IMR-90 (cell line): Measurements from ENCODE around the gene AZI2. TPM values are rescaled to one million over a fixed set of nuclear protein-coding genes. Genes with fewer than 3 reads are reported as not detected.

Experiments used
- ATAC-seq: fragments of 200-7000 bp; cut with Tn5 transposase; 2 replicates; pipeline ENCODE4 v1.9.1; 2020; ENCODE audit warnings: low read depth, mild to moderate bottlenecking, moderate library complexity
- BruUV-seq: library from RNA; stranded (reverse); fragments of 400-500 nt; replicated peaks from 2 replicates; lab custom pipeline; 2021; lab: Mats Ljungman, UMichigan
- CTCF ChIA-PET: fragments of 300-600 bp; formaldehyde crosslinking; extraction: SDS; loops from one replicate; lab custom pipeline; 2021; ENCODE audit warnings: antibody characterized with exemption; lab: Yijun Ruan, JAX
- POLR2A ChIA-PET: fragments of 300-600 bp; sonication (Branson Sonifier 250); formaldehyde crosslinking; loops from one replicate; lab custom pipeline; 2022; ENCODE audit warnings: antibody characterized with exemption; ENCODE audit not compliant: unreplicated experiment; lab: Charles Lee
- DNase-seq: peaks from one replicate; pipeline ENCODE4 v3.0.0; 2013
- H2AFZ ChIP-seq: replicated peaks from 2 replicates; pipeline ENCODE3; 2013; ENCODE audit warnings: low read length, mild to moderate bottlenecking; ENCODE audit not compliant: poor library complexity
- H2AK5ac ChIP-seq: 2 replicates; pipeline ENCODE4 v1.6.1; 2013; ENCODE audit warnings: low read depth, low read length, inconsistent platforms
- H2AK9ac ChIP-seq: replicated peaks from 2 replicates; pipeline ENCODE3; 2013; ENCODE audit warnings: mild to moderate bottlenecking, low read depth, low read length, moderate library complexity; ENCODE audit not compliant: poor library complexity
- H2BK120ac ChIP-seq: 2 replicates; pipeline ENCODE4 v1.6.1; 2013; ENCODE audit warnings: low read depth, low read length, inconsistent platforms
- H2BK15ac ChIP-seq: 3 replicates; pipeline ENCODE4 v1.6.1; 2013; ENCODE audit warnings: low read depth, low read length, inconsistent platforms
- H2BK20ac ChIP-seq: 2 replicates; pipeline ENCODE4 v1.6.1; 2013; ENCODE audit warnings: low read depth, mild to moderate bottlenecking, inconsistent platforms, low read length, moderate library complexity
- H2BK5ac ChIP-seq: 2 replicates; pipeline ENCODE4 v1.6.1; 2013; ENCODE audit warnings: mild to moderate bottlenecking, low read depth, low read length, inconsistent platforms; ENCODE audit not compliant: poor library complexity, severe bottlenecking
- H3K14ac ChIP-seq: replicated peaks from 2 replicates; pipeline ENCODE4 v1.6.1; 2013; ENCODE audit warnings: low read depth, low read length, inconsistent platforms
- H3K18ac ChIP-seq: 2 replicates; pipeline ENCODE4 v1.6.1; 2013; ENCODE audit warnings: low read depth, low read length, control low read depth
- H3K23ac ChIP-seq: 2 replicates; pipeline ENCODE4 v1.6.1; 2013; ENCODE audit warnings: low read depth, low read length, inconsistent platforms
- H3K27ac ChIP-seq: 2 replicates; pipeline ENCODE4 v1.5.1; 2013; ENCODE audit warnings: mild to moderate bottlenecking, control low read depth, low read length; ENCODE audit not compliant: insufficient read depth
- H3K27me3 ChIP-seq: 2 replicates; pipeline ENCODE4 v1.6.1; 2013; ENCODE audit warnings: low read length; ENCODE audit not compliant: control insufficient read depth, insufficient read depth
- H3K36me3 ChIP-seq: 2 replicates; pipeline ENCODE4 v1.6.1; 2013; ENCODE audit warnings: low read length, mixed read lengths; ENCODE audit not compliant: control insufficient read depth, insufficient read depth
- H3K4ac ChIP-seq: 2 replicates; pipeline ENCODE4 v1.6.1; 2013; ENCODE audit warnings: low read depth, low read length, inconsistent platforms
- H3K4me1 ChIP-seq: 2 replicates; pipeline ENCODE4 v1.6.1; 2013; ENCODE audit warnings: low read length, mixed read lengths; ENCODE audit not compliant: control insufficient read depth, insufficient read depth
- H3K4me2 ChIP-seq: 2 replicates; pipeline ENCODE4 v1.6.1; 2013; ENCODE audit warnings: low read depth, mild to moderate bottlenecking, control low read depth, low read length, moderate library complexity
- H3K4me3 ChIP-seq: 2 replicates; pipeline ENCODE4 v1.5.1; 2013; ENCODE audit warnings: low read depth, mild to moderate bottlenecking, control low read depth, low read length, moderate library complexity; ENCODE audit not compliant: insufficient read depth
- H3K56ac ChIP-seq: 2 replicates; pipeline ENCODE4 v1.6.1; 2013; ENCODE audit warnings: low read length, inconsistent platforms; ENCODE audit not compliant: insufficient read depth; ENCODE audit errors: extremely low read depth
- H3K79me1 ChIP-seq, 2 experiments: 2 replicates each; pipeline ENCODE4 v1.6.1; 2013; ENCODE audit warnings: low read length in 2 of 2, inconsistent platforms in 1 of 2, low read depth in 1 of 2
- H3K9ac ChIP-seq: 2 replicates; pipeline ENCODE4 v1.6.1; 2013; ENCODE audit warnings: low read depth, low read length, control low read depth
- H3K9me1 ChIP-seq: 2 replicates; pipeline ENCODE4 v1.6.1; 2013; ENCODE audit warnings: low read length, inconsistent platforms; ENCODE audit not compliant: insufficient read depth
- H3K9me3 ChIP-seq: 2 replicates; pipeline ENCODE4 v1.6.1; 2013; ENCODE audit warnings: low read length; ENCODE audit not compliant: control insufficient read depth, insufficient read depth
- H4K20me1 ChIP-seq: 2 replicates; pipeline ENCODE4 v1.6.1; 2013; ENCODE audit warnings: low read length, inconsistent platforms; ENCODE audit not compliant: insufficient read depth
- H4K5ac ChIP-seq: 2 replicates; pipeline ENCODE4 v1.6.1; 2013; ENCODE audit warnings: mild to moderate bottlenecking, low read depth, low read length, control low read depth
- H4K8ac ChIP-seq, 2 experiments: 2 replicates each; pipeline ENCODE4 v1.6.1; 2013; ENCODE audit warnings: low read depth in 2 of 2, low read length in 2 of 2, control low read depth in 1 of 2, inconsistent platforms in 1 of 2
- H4K91ac ChIP-seq: 2 replicates; pipeline ENCODE4 v1.6.1; 2013; ENCODE audit warnings: low read depth, low read length, inconsistent platforms; ENCODE audit not compliant: insufficient read depth
- CEBPB ChIP-seq: IDR thresholded peaks from 2 replicates; pipeline ENCODE4 v1.6.1; 2012; ENCODE audit warnings: low read depth, low read length, improper control_type of control experiment
- MAZ ChIP-seq: IDR thresholded peaks from 2 replicates; pipeline ENCODE4 v1.6.1; 2012; ENCODE audit warnings: low read depth, mild to moderate bottlenecking, low read length, improper control_type of control experiment, moderate library complexity, borderline replicate concordance
- WGBS, 2 experiments: methylation state at CpG; one replicate each; pipeline versions ENCODE4 v1.1.5 to v1.1.7; 2013; ENCODE audit warnings: missing lambda C conversion rate in 2 of 2; ENCODE audit not compliant: insufficient read length in 1 of 2; ENCODE audit errors: extremely low coverage in 2 of 2; 5-methylcytosine and 5-hydroxymethylcytosine counted together
- dilution Hi-C: fragments of 300-500 bp; cut with HindIII; formaldehyde crosslinking; loops from one replicate; pipeline ENCODE4 v1.14.3; 2018; ENCODE audit warnings: low sequenced_read_pairs; ENCODE audit not compliant: unreplicated experiment
- in situ Hi-C: fragments of 300-500 bp; cut with MboI; formaldehyde crosslinking; loops from 3 replicates; pipeline ENCODE4 v1.14.3; 2019; ENCODE audit warnings: low sequenced_read_pairs, inconsistent platforms, mixed read lengths
- intact Hi-C: fragments of 100-400 bp; cut with micrococcal nuclease; formaldehyde crosslinking; loops from 2 replicates; pipeline ENCODE4 v1.10.0; 2022
- polyA plus RNA-seq, 3 experiments: library from polyadenylated mRNA; depleted of rRNA; stranded (reverse); fragments of >200 nt; gene quantifications; 2 replicates each; pipeline ENCODE4 v1.2.3, GENCODE V29; 2012; ENCODE audit warnings: low replicate concordance in 1 of 3
- total RNA-seq: library from RNA; depleted of rRNA; stranded (reverse); fragments of >200 nt; gene quantifications from 2 replicates; pipeline ENCODE4 v1.2.3, GENCODE V29; 2012

The AZI2 gene
- total and polyA plus RNA-seq, 2 of the 4 experiments (the other 2 are of a cell fraction): 30.1 to 52.5 TPM

DNA sequence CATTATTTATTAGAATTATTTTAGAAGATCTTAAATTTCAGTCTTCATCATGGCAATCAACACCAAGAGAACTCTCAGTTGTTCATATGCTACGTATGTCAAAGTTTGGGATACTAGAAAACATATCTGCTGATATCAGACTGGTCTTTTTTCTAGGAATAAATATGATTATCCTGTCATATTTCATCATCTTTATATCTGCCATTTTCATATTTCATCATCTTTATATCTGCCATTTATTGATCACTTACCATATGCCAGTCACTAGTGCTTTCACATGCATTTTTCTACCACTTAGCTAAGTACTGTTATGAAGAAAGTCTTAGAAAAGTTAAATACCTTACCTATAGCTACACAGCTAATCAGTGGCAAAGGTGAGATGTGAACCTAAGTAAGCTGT is 2.9 kb downstream of the AZI2 start:
- H4K8ac ChIP-seq: no peak overlapping the region
- no peak overlapping the region for H3K14ac ChIP-seq
- H3K4me1 ChIP-seq: peaks cover 5% of the 10 kb centered on the region; the same call in 1 of the 2 replicates
- H3K27me3 ChIP-seq: no peaks in the 10 kb centered on the region
- peaks cover 9 to 37% of the 10 kb centered on the region in 2 experiments for H3K79me1 ChIP-seq
- H3K4ac ChIP-seq: no peak overlapping the region
- no peak overlapping the region for H2AFZ ChIP-seq
- H3K23ac ChIP-seq: no peak overlapping the region
- H4K5ac ChIP-seq: no peak overlapping the region
- dilution Hi-C loops: no loop called here
- H3K56ac ChIP-seq: no peak overlapping the region
- peaks cover 3% of the 10 kb centered on the region; the same call in 1 of the 2 replicates for H3K9me1 ChIP-seq
- no peak overlapping the region for H2BK20ac ChIP-seq
- no peak overlapping the region for H2AK9ac ChIP-seq
- no TSS peak for BruUV-seq
- H3K36me3 ChIP-seq: no peaks in the 10 kb centered on the region
- no peak overlapping the region for H2BK120ac ChIP-seq
- TF ChIP-seq CEBPB: peak; percentile 43
- no peak for TF ChIP-seq MAZ
- H2BK15ac ChIP-seq: no peak overlapping the region
- DNase-seq (no peak), ATAC-seq (no peak)
- ChIA-PET CTCF (no interaction called here), POLR2A (no interaction called here)
- in situ Hi-C loops: no loop called here
- intact Hi-C loops: loop anchor here (10.0 kb wide), 1 partner anchor 1181 kb away; no protein-coding TSS in a partner anchor
- whole genome bisulfite sequencing, 2 experiments: no CpG with 5 or more reads among the region's 1 CpG
- no peak overlapping the region for H3K18ac ChIP-seq
- H4K20me1 ChIP-seq: no peaks in the 10 kb centered on the region; the same call in 1 of the 2 replicates
- H3K4me3 ChIP-seq: no peak overlapping the region
- no peak overlapping the region for H3K4me2 ChIP-seq
- H2AK5ac ChIP-seq: no peak overlapping the region
- no peaks in the 10 kb centered on the region for H3K9me3 ChIP-seq
- H3K9ac ChIP-seq: no peak overlapping the region
- no peak overlapping the region for H2BK5ac ChIP-seq
- H3K27ac ChIP-seq: no peak overlapping the region
- H4K91ac ChIP-seq: no peak overlapping the region
